Coronary artery (tissue), 2 donors: Measurements from ENCODE around the gene KAT2A.

Source experiments
- DNase-seq: peaks from one replicate; pipeline ENCODE4 v3.0.0-alpha.2; 2017; ENCODE audit warnings: low spot score
- H3K27ac ChIP-seq, 2 donors: fragments of 200-600 bp; sonication (generic); one replicate each; pipeline ENCODE4 v1.5.1; 2016 to 2019
- H3K4me3 ChIP-seq: fragments of 200-600 bp; sonication (generic); 2 replicates; pipeline ENCODE4 v1.5.1; 2016; ENCODE audit warnings: mild to moderate bottlenecking, moderate library complexity
- CTCF ChIP-seq: fragments of 200-600 bp; sonication (generic); IDR thresholded peaks from one replicate; pipeline ENCODE4 v1.5.1; 2019; ENCODE audit warnings: antibody characterized with exemption

KAT2A gene

GRCh38 chr17:42078396-42079043 lies 42.6 kb downstream of the KAT2A start:
- no peak for DNase-seq
- no peak for TF ChIP-seq CTCF
- Histone ChIP-seq H3K4me3 (no peak overlapping the region), H3K27ac (no peak overlapping the region)

GRCh38 chr17:42077755-42078154 lies 43.4 kb downstream of the KAT2A start:
- TF ChIP-seq CTCF: no peak
- DNase-seq: no peak
- no peak overlapping the region for H3K27ac ChIP-seq
- H3K4me3 ChIP-seq: no peak overlapping the region

- no peak for DNase-seq
- Histone ChIP-seq H3K27ac (no peak overlapping the region), H3K4me3 (no peak overlapping the region)
- TF ChIP-seq CTCF: no peak
These were observed 44.2 kb downstream of the KAT2A start for GRCh38 chr17:42076797-42077559.

- Histone ChIP-seq H3K4me3 (no peak overlapping the region), H3K27ac (no peak overlapping the region)
- no peak for DNase-seq
- no peak for TF ChIP-seq CTCF
These were observed 45.4 kb downstream of the KAT2A start for GRCh38 chr17:42075789-42076188.

- Histone ChIP-seq H3K27ac (no peak overlapping the region), H3K4me3 (peak overlapping the region; percentile 66)
- TF ChIP-seq CTCF: no peak
- no peak for DNase-seq
These were observed 48.6 kb downstream of the KAT2A start for GRCh38 chr17:42072323-42073187.

- DNase-seq: no peak
- Histone ChIP-seq H3K4me3 (peak overlapping the region; percentile 66), H3K27ac (no peak overlapping the region)
- TF ChIP-seq CTCF: no peak
These were observed 49.4 kb downstream of the KAT2A start for GRCh38 chr17:42071810-42072209.
